ENCODE data around the gene OGG1. TPM values are rescaled to one million over a fixed set of nuclear protein-coding genes. Genes with fewer than 3 reads are reported as not detected.

The OGG1 gene
- total and polyA plus RNA-seq, 7 experiments from 2014 or later = 18.4 to 42.9 (median 26.8) TPM

- CTCF ChIA-PET = interaction anchor here (0.6 to 1.2 kb wide), 3 partner anchors 36 to 54 kb away, joined by 3 to 4 read pairs (median 3); no protein-coding TSS in a partner anchor
- ATAC-seq (no peak), DNase-seq (no peak)
- peaks cover 41 to 66% (median 61%) of the 10 kb centered on the region in 7 donors for H3K4me1 Mint-ChIP-seq
- peaks cover 4 to 40% (median 28%) of the 10 kb centered on the region in 5 donors for H3K36me3 Mint-ChIP-seq
- no peaks in the 10 kb centered on the region for H3K9me3 Mint-ChIP-seq
- no peak overlapping the region for H3K27ac ChIP-seq (ENCODE audit: low read depth, low read length)
- peaks cover 33 to 39% of the 10 kb centered on the region in 2 donors for H3K4me1 ChIP-seq (ENCODE audit: control insufficient read depth in 2 of 2, insufficient read depth in 2 of 2, low read length in 2 of 2)
- H3K27me3 ChIP-seq (ENCODE audit: control insufficient read depth in 2 of 2, insufficient read depth in 2 of 2, low read length in 2 of 2) = no peaks in the 10 kb centered on the region
- H3K27me3 Mint-ChIP-seq = no peaks in the 10 kb centered on the region
- H3K4me3 ChIP-seq (ENCODE audit: low read length) = no peak overlapping the region
- peaks cover 0 to 50% (median 11%) of the 10 kb centered on the region in 3 experiments for H3K36me3 ChIP-seq (ENCODE audit: control insufficient read depth in 2 of 3, insufficient read depth in 3 of 3, low read length in 3 of 3)
- H3K4me3 Mint-ChIP-seq = peak overlapping the region in 3 of 10 donors; percentile 9 to 19 (median 16)
- H3K9me3 ChIP-seq (ENCODE audit: control insufficient read depth in 2 of 3, low read length in 3 of 3) = no peaks in the 10 kb centered on the region
- POLR2A ChIA-PET = interaction anchor here (0.6 to 1.8 kb wide), 5 partner anchors 10 to 407 kb away, joined by 3 to 6 read pairs (median 4); partner anchors contain the start of genes ARPC4 and TADA3
- peak overlapping the region in 2 of 9 donors; percentile 39 to 70 for H3K27ac Mint-ChIP-seq
- intact Hi-C loops (cut with micrococcal nuclease) = loop anchor here in 1 of 2 donors (1.0 to 2.0 kb wide), 3 partner anchors 151 to 505 kb away; partner anchors contain the start of gene CRELD1
These were observed 32.3 kb downstream of the OGG1 start for GRCh38 chr3:9781978-9782603.

- CTCF ChIA-PET = interaction anchor here (1.0 to 1.2 kb wide), 2 partner anchors 37 to 491 kb away, joined by 3 to 4 read pairs; no protein-coding TSS in a partner anchor
- peaks cover 10 to 47% (median 35%) of the 10 kb centered on the region in 5 donors for H3K36me3 Mint-ChIP-seq
- Histone ChIP-seq H3K36me3 (ENCODE audit: control insufficient read depth in 2 of 3, insufficient read depth in 3 of 3, low read length in 3 of 3) (peaks cover 0 to 57% (median 11%) of the 10 kb centered on the region in 3 experiments), H3K9me3 (ENCODE audit: control insufficient read depth in 2 of 3, low read length in 3 of 3) (no peaks in the 10 kb centered on the region), H3K4me3 (ENCODE audit: low read length) (no peak overlapping the region), H3K27ac (ENCODE audit: low read depth, low read length) (no peak overlapping the region), H3K4me1 (ENCODE audit: control insufficient read depth in 2 of 2, insufficient read depth in 2 of 2, low read length in 2 of 2) (peaks cover 33 to 42% of the 10 kb centered on the region in 2 donors), H3K27me3 (ENCODE audit: control insufficient read depth in 2 of 2, insufficient read depth in 2 of 2, low read length in 2 of 2) (no peaks in the 10 kb centered on the region)
- POLR2A ChIA-PET = interaction anchor here (1.0 to 1.8 kb wide), 4 partner anchors 10 to 12 kb away, joined by 3 to 6 read pairs (median 4); partner anchors contain the start of genes ARPC4 and TADA3
- DNase-seq = peak in 2 of 9 donors; percentile 19 to 26
- H3K27ac Mint-ChIP-seq = no peak overlapping the region
- intact Hi-C loops (cut with micrococcal nuclease) = loop anchor here in 1 of 2 donors (1.0 to 2.0 kb wide), 3 partner anchors 150 to 504 kb away; partner anchors contain the start of gene CRELD1
- no peak for ATAC-seq
- H3K4me3 Mint-ChIP-seq = no peak overlapping the region
- H3K27me3 Mint-ChIP-seq = no peaks in the 10 kb centered on the region
- no peaks in the 10 kb centered on the region for H3K9me3 Mint-ChIP-seq
- H3K4me1 Mint-ChIP-seq = peaks cover 44 to 67% (median 61%) of the 10 kb centered on the region in 7 donors
These were observed 33.0 kb downstream of the OGG1 start for GRCh38 chr3:9782770-9783169.

- peaks cover 35 to 60% (median 54%) of the 10 kb centered on the region in 7 donors for H3K4me1 Mint-ChIP-seq
These were observed 34.2 kb downstream of the OGG1 start for GRCh38 chr3:9783954-9784353.

DNA sequence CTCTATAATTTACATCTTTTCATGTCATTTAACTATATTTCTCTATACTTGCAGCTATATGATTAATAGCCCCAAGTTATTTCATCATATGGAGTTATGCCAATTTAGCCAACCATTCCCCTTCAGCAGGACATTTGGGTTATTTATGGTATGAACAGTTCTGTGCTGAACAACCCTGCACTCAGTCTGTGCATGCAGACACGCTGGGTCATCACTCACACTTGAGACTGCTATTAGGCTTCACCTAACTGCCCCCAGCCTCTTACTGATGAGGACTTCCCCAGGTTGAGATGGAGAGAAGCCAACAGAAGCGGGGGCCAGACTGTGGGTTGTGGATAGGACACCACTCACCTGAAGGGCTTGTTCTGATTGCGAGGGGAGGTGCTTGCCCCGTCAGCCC, 35.2 kb downstream of the OGG1 start:
- Mint-ChIP-seq H3K27ac (peak overlapping the region in 1 of 9 donors; percentile 25), H3K4me1 (peaks cover 26 to 58% (median 52%) of the 10 kb centered on the region in 7 donors), H3K36me3 (peaks cover 14 to 56% (median 46%) of the 10 kb centered on the region in 5 donors), H3K9me3 (no peaks in the 10 kb centered on the region), H3K4me3 (no peak overlapping the region), H3K27me3 (no peaks in the 10 kb centered on the region)
- no peak overlapping the region for H3K4me3 ChIP-seq (ENCODE audit: low read length)
- ATAC-seq (no peak), DNase-seq (no peak)
- ChIA-PET POLR2A (interaction anchor here (0.9 kb wide), 1 partner anchor 23 kb away, joined by 3 read pairs; no protein-coding TSS in a partner anchor), CTCF (no interaction called here)
- intact Hi-C loops (cut with micrococcal nuclease) = no loop called here
- no peaks in the 10 kb centered on the region for H3K9me3 ChIP-seq (ENCODE audit: control insufficient read depth in 2 of 3, low read length in 3 of 3)
- peaks cover 0 to 71% (median 11%) of the 10 kb centered on the region in 3 experiments for H3K36me3 ChIP-seq (ENCODE audit: control insufficient read depth in 2 of 3, insufficient read depth in 3 of 3, low read length in 3 of 3)
- peaks cover 11 to 22% of the 10 kb centered on the region in 2 donors for H3K4me1 ChIP-seq (ENCODE audit: control insufficient read depth in 2 of 2, insufficient read depth in 2 of 2, low read length in 2 of 2)
- H3K27me3 ChIP-seq (ENCODE audit: control insufficient read depth in 2 of 2, insufficient read depth in 2 of 2, low read length in 2 of 2) = no peaks in the 10 kb centered on the region
- H3K27ac ChIP-seq (ENCODE audit: low read depth, low read length) = no peak overlapping the region

More at GRCh38 chr3:9783954-9784353, 34.2 kb downstream of the OGG1 start:
- no peak for ATAC-seq
- no peaks in the 10 kb centered on the region for H3K9me3 Mint-ChIP-seq
- H3K27me3 Mint-ChIP-seq = no peaks in the 10 kb centered on the region
- ChIA-PET POLR2A (no interaction called here), CTCF (no interaction called here)
- no peak overlapping the region for H3K27ac ChIP-seq (ENCODE audit: low read depth, low read length)
- no peak overlapping the region for H3K4me3 Mint-ChIP-seq
- no peak overlapping the region for H3K4me3 ChIP-seq (ENCODE audit: low read length)
- H3K36me3 ChIP-seq (ENCODE audit: control insufficient read depth in 2 of 3, insufficient read depth in 3 of 3, low read length in 3 of 3) = peaks cover 0 to 61% (median 11%) of the 10 kb centered on the region in 3 experiments
- H3K4me1 ChIP-seq (ENCODE audit: control insufficient read depth in 2 of 2, insufficient read depth in 2 of 2, low read length in 2 of 2) = peaks cover 21 to 32% of the 10 kb centered on the region in 2 donors
- no peaks in the 10 kb centered on the region for H3K9me3 ChIP-seq (ENCODE audit: control insufficient read depth in 2 of 3, low read length in 3 of 3)
- peaks cover 12 to 47% (median 38%) of the 10 kb centered on the region in 5 donors for H3K36me3 Mint-ChIP-seq
- intact Hi-C loops (cut with micrococcal nuclease) = loop anchor here in 1 of 2 donors (2.0 kb wide), 2 partner anchors 149 to 503 kb away; partner anchors contain the start of gene CRELD1
- H3K27ac Mint-ChIP-seq = no peak overlapping the region
- DNase-seq = no peak
- H3K27me3 ChIP-seq (ENCODE audit: control insufficient read depth in 2 of 2, insufficient read depth in 2 of 2, low read length in 2 of 2) = no peaks in the 10 kb centered on the region

DNA sequence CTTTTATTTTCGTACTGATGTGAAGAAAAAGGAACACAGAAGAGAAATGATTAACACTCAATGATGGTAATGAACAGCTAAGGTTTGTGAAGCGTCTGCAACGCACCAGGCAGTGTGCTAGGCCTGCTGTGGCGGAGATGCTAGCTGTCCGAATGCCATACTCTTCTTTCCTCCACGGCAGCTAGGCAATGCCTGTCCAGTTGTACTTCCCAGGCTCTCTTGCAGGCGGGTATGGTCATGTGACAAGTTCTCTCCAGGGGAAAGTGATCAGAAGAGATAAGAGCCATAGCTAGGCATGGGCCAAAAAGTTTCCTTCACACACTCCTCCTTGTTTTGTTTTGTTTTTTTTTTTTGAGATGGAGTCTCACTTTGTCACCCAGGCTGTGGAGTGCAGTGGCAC, 35.9 kb downstream of the OGG1 start:
- POLR2A ChIA-PET = interaction anchor here (0.7 to 1.2 kb wide), 3 partner anchors 10 to 136 kb away, joined by 3 to 4 read pairs (median 3); partner anchors contain the start of gene MTMR14
- H3K9me3 Mint-ChIP-seq = no peaks in the 10 kb centered on the region
- ATAC-seq (no peak), DNase-seq (no peak)
- H3K4me3 Mint-ChIP-seq = no peak overlapping the region
- H3K27ac Mint-ChIP-seq = peak overlapping the region in 2 of 9 donors; percentile 25 to 32
- CTCF ChIA-PET = no interaction called here
- no peak overlapping the region for H3K4me3 ChIP-seq (ENCODE audit: low read length)
- H3K27me3 ChIP-seq (ENCODE audit: control insufficient read depth in 2 of 2, insufficient read depth in 2 of 2, low read length in 2 of 2) = no peaks in the 10 kb centered on the region
- H3K36me3 Mint-ChIP-seq = peaks cover 19 to 61% (median 47%) of the 10 kb centered on the region in 5 donors
- H3K27me3 Mint-ChIP-seq = no peaks in the 10 kb centered on the region
- H3K4me1 Mint-ChIP-seq = peaks cover 27 to 58% (median 52%) of the 10 kb centered on the region in 7 donors
- H3K27ac ChIP-seq (ENCODE audit: low read depth, low read length) = no peak overlapping the region
- intact Hi-C loops (cut with micrococcal nuclease) = no loop called here
- H3K9me3 ChIP-seq (ENCODE audit: control insufficient read depth in 2 of 3, low read length in 3 of 3) = no peaks in the 10 kb centered on the region
- H3K4me1 ChIP-seq (ENCODE audit: control insufficient read depth in 2 of 2, insufficient read depth in 2 of 2, low read length in 2 of 2) = peaks cover 9 to 19% of the 10 kb centered on the region in 2 donors
- peaks cover 0 to 72% (median 11%) of the 10 kb centered on the region in 3 experiments for H3K36me3 ChIP-seq (ENCODE audit: control insufficient read depth in 2 of 3, insufficient read depth in 3 of 3, low read length in 3 of 3)

- Mint-ChIP-seq H3K4me3 (no peak overlapping the region), H3K4me1 (peaks cover 31 to 58% (median 52%) of the 10 kb centered on the region in 7 donors), H3K27me3 (no peaks in the 10 kb centered on the region), H3K27ac (peak overlapping the region in 3 of 9 donors; percentile 23 to 32 (median 29)), H3K36me3 (peaks cover 19 to 60% (median 45%) of the 10 kb centered on the region in 5 donors), H3K9me3 (no peaks in the 10 kb centered on the region)
- DNase-seq (no peak), ATAC-seq (no peak)
- ChIA-PET POLR2A (interaction anchor here (0.7 to 1.2 kb wide), 4 partner anchors 9 to 137 kb away, joined by 3 to 4 read pairs (median 3); partner anchors contain the start of gene MTMR14), CTCF (interaction anchor here (0.6 kb wide), 1 partner anchor 53 kb away, joined by 5 read pairs; no protein-coding TSS in a partner anchor)
- Histone ChIP-seq H3K4me1 (ENCODE audit: control insufficient read depth in 2 of 2, insufficient read depth in 2 of 2, low read length in 2 of 2) (peaks cover 11 to 19% of the 10 kb centered on the region in 2 donors), H3K4me3 (ENCODE audit: low read length) (no peak overlapping the region), H3K27me3 (ENCODE audit: control insufficient read depth in 2 of 2, insufficient read depth in 2 of 2, low read length in 2 of 2) (no peaks in the 10 kb centered on the region), H3K9me3 (ENCODE audit: control insufficient read depth in 2 of 3, low read length in 3 of 3) (no peaks in the 10 kb centered on the region), H3K36me3 (ENCODE audit: control insufficient read depth in 2 of 3, insufficient read depth in 3 of 3, low read length in 3 of 3) (peaks cover 0 to 70% (median 11%) of the 10 kb centered on the region in 3 experiments), H3K27ac (ENCODE audit: low read depth, low read length) (no peak overlapping the region)
- intact Hi-C loops (cut with micrococcal nuclease) = no loop called here
These were observed 36.5 kb downstream of the OGG1 start for GRCh38 chr3:9786209-9786739.

Measured in naive thymus-derived CD4-positive, alpha-beta T cell (primary cell).